ENCODE results near the gene OR5B21.

Gene OR5B21

GRCh38 chr11:58508005-58508404 is at the start of gene OR5B21:
Gene OR5B21, minus strand, starts transcription at chr11:58508105. Its CDS starts 0 bp downstream, at chr11:58508105.
- DNase-seq (ENCODE audit: low read depth) = no peak
- H3K36me3 ChIP-seq (ENCODE audit: control insufficient read depth, insufficient read depth, low read length, severe bottlenecking) = no peaks in the 10 kb centered on the region
- no peak within 1 kb of the TSS for H3K9ac ChIP-seq (ENCODE audit: low read length)
- no peaks in the 10 kb centered on the region for H3K9me3 ChIP-seq (ENCODE audit: control insufficient read depth, low read length)
- no peaks in the 10 kb centered on the region for H3K27me3 ChIP-seq (replicated peaks; ENCODE audit: control insufficient read depth, insufficient read depth, low read length)
- H3K4me3 ChIP-seq (ENCODE audit: low read length) = no peak within 1 kb of the TSS
- no peaks in the 10 kb centered on the region for H3K4me1 ChIP-seq (ENCODE audit: control insufficient read depth, insufficient read depth, low read length)

GRCh38 chr11:58549644-58550043 is 41.7 kb upstream of the OR5B21 start:
- no peak overlapping the region for H3K4me3 ChIP-seq (ENCODE audit: low read length)
- DNase-seq (ENCODE audit: low read depth) = no peak
- H3K27me3 ChIP-seq (replicated peaks; ENCODE audit: control insufficient read depth, insufficient read depth, low read length) = no peaks in the 10 kb centered on the region
- no peaks in the 10 kb centered on the region for H3K9me3 ChIP-seq (ENCODE audit: control insufficient read depth, low read length)
- peaks cover 3% of the 10 kb centered on the region for H3K4me1 ChIP-seq (ENCODE audit: control insufficient read depth, insufficient read depth, low read length)
- peaks cover 81% of the 10 kb centered on the region for H3K36me3 ChIP-seq (ENCODE audit: control insufficient read depth, insufficient read depth, low read length, severe bottlenecking)
- H3K9ac ChIP-seq (ENCODE audit: low read length) = no peak overlapping the region

GRCh38 chr11:58546841-58547240 is 38.9 kb upstream of the OR5B21 start:
- H3K9ac ChIP-seq (ENCODE audit: low read length) = no peak overlapping the region
- H3K9me3 ChIP-seq (ENCODE audit: control insufficient read depth, low read length) = no peaks in the 10 kb centered on the region
- no peak for DNase-seq (ENCODE audit: low read depth)
- peaks cover 56% of the 10 kb centered on the region for H3K36me3 ChIP-seq (ENCODE audit: control insufficient read depth, insufficient read depth, low read length, severe bottlenecking)
- H3K4me1 ChIP-seq (ENCODE audit: control insufficient read depth, insufficient read depth, low read length) = peaks cover 3% of the 10 kb centered on the region
- no peak overlapping the region for H3K4me3 ChIP-seq (ENCODE audit: low read length)
- no peaks in the 10 kb centered on the region for H3K27me3 ChIP-seq (replicated peaks; ENCODE audit: control insufficient read depth, insufficient read depth, low read length)

- DNase-seq (ENCODE audit: low read depth) = no peak
- Histone ChIP-seq H3K36me3 (ENCODE audit: control insufficient read depth, insufficient read depth, low read length, severe bottlenecking) (peaks cover 3% of the 10 kb centered on the region), H3K9me3 (ENCODE audit: control insufficient read depth, low read length) (no peaks in the 10 kb centered on the region), H3K27me3 (replicated peaks; ENCODE audit: control insufficient read depth, insufficient read depth, low read length) (no peaks in the 10 kb centered on the region), H3K9ac (ENCODE audit: low read length) (no peak overlapping the region), H3K4me3 (ENCODE audit: low read length) (no peak overlapping the region), H3K4me1 (ENCODE audit: control insufficient read depth, insufficient read depth, low read length) (no peaks in the 10 kb centered on the region)
Observed at GRCh38 chr11:58531865-58532341, 24.0 kb upstream of the OR5B21 start.

GRCh38 chr11:58530236-58530635 is 22.3 kb upstream of the OR5B21 start:
- no peaks in the 10 kb centered on the region for H3K9me3 ChIP-seq (ENCODE audit: control insufficient read depth, low read length)

GRCh38 chr11:58527429-58527828 is 19.5 kb upstream of the OR5B21 start:
- H3K27me3 ChIP-seq (replicated peaks; ENCODE audit: control insufficient read depth, insufficient read depth, low read length) = no peaks in the 10 kb centered on the region
- H3K4me1 ChIP-seq (ENCODE audit: control insufficient read depth, insufficient read depth, low read length) = peaks cover 10% of the 10 kb centered on the region
- no peak for DNase-seq (ENCODE audit: low read depth)
- peaks cover 3% of the 10 kb centered on the region for H3K36me3 ChIP-seq (ENCODE audit: control insufficient read depth, insufficient read depth, low read length, severe bottlenecking)
- H3K4me3 ChIP-seq (ENCODE audit: low read length) = no peak overlapping the region
- H3K9me3 ChIP-seq (ENCODE audit: control insufficient read depth, low read length) = no peaks in the 10 kb centered on the region
- H3K9ac ChIP-seq (ENCODE audit: low read length) = no peak overlapping the region

More at GRCh38 chr11:58530236-58530635, 22.3 kb upstream of the OR5B21 start:
- Histone ChIP-seq H3K9ac (ENCODE audit: low read length) (no peak overlapping the region), H3K4me3 (ENCODE audit: low read length) (no peak overlapping the region), H3K4me1 (ENCODE audit: control insufficient read depth, insufficient read depth, low read length) (no peaks in the 10 kb centered on the region), H3K27me3 (replicated peaks; ENCODE audit: control insufficient read depth, insufficient read depth, low read length) (no peaks in the 10 kb centered on the region), H3K36me3 (ENCODE audit: control insufficient read depth, insufficient read depth, low read length, severe bottlenecking) (peaks cover 3% of the 10 kb centered on the region)
- no peak for DNase-seq (ENCODE audit: low read depth)

- Histone ChIP-seq H3K9ac (ENCODE audit: low read length) (no peak overlapping the region), H3K27me3 (replicated peaks; ENCODE audit: control insufficient read depth, insufficient read depth, low read length) (no peaks in the 10 kb centered on the region), H3K4me3 (ENCODE audit: low read length) (no peak overlapping the region), H3K9me3 (ENCODE audit: control insufficient read depth, low read length) (no peaks in the 10 kb centered on the region), H3K36me3 (ENCODE audit: control insufficient read depth, insufficient read depth, low read length, severe bottlenecking) (peaks cover 3% of the 10 kb centered on the region), H3K4me1 (ENCODE audit: control insufficient read depth, insufficient read depth, low read length) (peaks cover 10% of the 10 kb centered on the region)
- no peak for DNase-seq (ENCODE audit: low read depth)
Observed at GRCh38 chr11:58526721-58527120, 18.8 kb upstream of the OR5B21 start.

GRCh38 chr11:58525037-58525614 is 17.2 kb upstream of the OR5B21 start:
- no peak overlapping the region for H3K4me3 ChIP-seq (ENCODE audit: low read length)
- no peaks in the 10 kb centered on the region for H3K27me3 ChIP-seq (replicated peaks; ENCODE audit: control insufficient read depth, insufficient read depth, low read length)
- peaks cover 3% of the 10 kb centered on the region for H3K36me3 ChIP-seq (ENCODE audit: control insufficient read depth, insufficient read depth, low read length, severe bottlenecking)
- H3K4me1 ChIP-seq (ENCODE audit: control insufficient read depth, insufficient read depth, low read length) = peaks cover 10% of the 10 kb centered on the region
- DNase-seq (ENCODE audit: low read depth) = no peak
- no peak overlapping the region for H3K9ac ChIP-seq (ENCODE audit: low read length)
- no peaks in the 10 kb centered on the region for H3K9me3 ChIP-seq (ENCODE audit: control insufficient read depth, low read length)

GRCh38 chr11:58524232-58525036 is 16.5 kb upstream of the OR5B21 start:
- Histone ChIP-seq H3K36me3 (ENCODE audit: control insufficient read depth, insufficient read depth, low read length, severe bottlenecking) (peaks cover 3% of the 10 kb centered on the region), H3K4me1 (ENCODE audit: control insufficient read depth, insufficient read depth, low read length) (peaks cover 10% of the 10 kb centered on the region), H3K27me3 (replicated peaks; ENCODE audit: control insufficient read depth, insufficient read depth, low read length) (no peaks in the 10 kb centered on the region), H3K4me3 (ENCODE audit: low read length) (peak overlapping the region; percentile 65), H3K9me3 (ENCODE audit: control insufficient read depth, low read length) (no peaks in the 10 kb centered on the region), H3K9ac (ENCODE audit: low read length) (peak overlapping the region; percentile 25)
- DNase-seq (ENCODE audit: low read depth) = peak; percentile 92

- Histone ChIP-seq H3K27me3 (replicated peaks; ENCODE audit: control insufficient read depth, insufficient read depth, low read length) (no peaks in the 10 kb centered on the region), H3K9me3 (ENCODE audit: control insufficient read depth, low read length) (no peaks in the 10 kb centered on the region), H3K4me3 (ENCODE audit: low read length) (no peak overlapping the region), H3K36me3 (ENCODE audit: control insufficient read depth, insufficient read depth, low read length, severe bottlenecking) (no peaks in the 10 kb centered on the region), H3K9ac (ENCODE audit: low read length) (peak overlapping the region; percentile 48), H3K4me1 (ENCODE audit: control insufficient read depth, insufficient read depth, low read length) (peaks cover 3% of the 10 kb centered on the region)
- DNase-seq (ENCODE audit: low read depth) = peak; percentile 81
Observed at GRCh38 chr11:58513747-58514367, 6.0 kb upstream of the OR5B21 start.

GRCh38 chr11:58511636-58512035 is 3.7 kb upstream of the OR5B21 start:
- no peak for DNase-seq (ENCODE audit: low read depth)
- H3K36me3 ChIP-seq (ENCODE audit: control insufficient read depth, insufficient read depth, low read length, severe bottlenecking) = no peaks in the 10 kb centered on the region
- no peaks in the 10 kb centered on the region for H3K9me3 ChIP-seq (ENCODE audit: control insufficient read depth, low read length)
- no peak overlapping the region for H3K4me3 ChIP-seq (ENCODE audit: low read length)
- H3K9ac ChIP-seq (ENCODE audit: low read length) = no peak overlapping the region
- no peaks in the 10 kb centered on the region for H3K27me3 ChIP-seq (replicated peaks; ENCODE audit: control insufficient read depth, insufficient read depth, low read length)
- H3K4me1 ChIP-seq (ENCODE audit: control insufficient read depth, insufficient read depth, low read length) = peaks cover 3% of the 10 kb centered on the region
